ENCODE results near the gene PTPN14.

Gene PTPN14

DNA sequence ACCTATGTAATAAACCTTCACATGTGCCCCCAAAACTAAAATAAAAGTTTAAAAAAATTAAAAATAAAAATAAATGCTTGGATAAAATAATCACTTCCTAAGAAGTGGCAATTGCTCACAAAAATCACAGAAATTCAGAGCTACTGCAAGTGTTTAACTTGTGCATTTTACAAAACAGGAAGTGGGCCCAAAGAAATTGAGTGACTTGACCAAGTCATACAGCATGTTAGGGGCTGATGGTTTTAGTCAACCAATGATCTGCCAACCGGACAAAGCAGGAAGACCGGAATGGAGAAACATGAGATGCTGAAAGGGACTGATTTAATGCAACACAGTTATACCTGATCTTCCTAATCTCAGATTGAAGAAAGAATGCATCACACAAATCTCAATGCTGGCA lies 173.9 kb downstream of the PTPN14 start:
- TF ChIP-seq TCF4 (CRISPR knock-in tag; IDR thresholded peaks at IDR 0.05; ENCODE audit: borderline replicate concordance) (no peak), BACH2 (CRISPR knock-in tag; IDR thresholded peaks at IDR 0.05; ENCODE audit: borderline replicate concordance) (no peak), ESRRG (CRISPR knock-in tag; IDR thresholded peaks at IDR 0.05) (no peak), TOX (CRISPR knock-in tag; IDR thresholded peaks at IDR 0.05; ENCODE audit: borderline replicate concordance) (no peak), SNAI2 (CRISPR knock-in tag; IDR thresholded peaks at IDR 0.05) (no peak), ZC3H10 (CRISPR knock-in tag; IDR thresholded peaks at IDR 0.05) (no peak), POU6F1 (CRISPR knock-in tag; IDR thresholded peaks at IDR 0.05; ENCODE audit: borderline replicate concordance, low read depth) (no peak)
- no peak for ATAC-seq

DNA sequence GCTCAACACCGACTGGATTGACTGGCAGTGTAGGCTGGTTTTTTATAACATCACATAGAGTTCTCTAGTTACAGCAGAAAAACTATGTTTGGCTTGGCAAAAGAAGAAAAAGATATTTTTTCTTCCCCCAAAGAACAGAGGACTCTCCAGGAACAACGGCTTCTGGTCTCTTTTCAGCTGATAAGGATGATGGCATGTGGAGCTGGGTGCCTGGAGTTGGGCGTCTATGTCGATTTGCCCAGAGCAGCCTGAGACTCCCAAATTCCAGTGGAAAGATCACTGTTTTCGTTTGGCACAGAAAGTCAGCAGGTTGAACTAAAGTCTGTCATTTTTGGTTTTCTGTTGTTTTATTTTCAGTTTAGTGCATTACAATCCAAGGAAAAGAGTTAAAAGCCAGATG lies 179.3 kb downstream of the PTPN14 start:
- TF ChIP-seq POU6F1 (CRISPR knock-in tag; IDR thresholded peaks at IDR 0.05; ENCODE audit: borderline replicate concordance, low read depth) (no peak), GLIS3 (CRISPR knock-in tag; IDR thresholded peaks at IDR 0.05) (no peak), OSR1 (CRISPR knock-in tag; IDR thresholded peaks at IDR 0.05) (no peak)
- ATAC-seq: no peak

- ATAC-seq: no peak
- TF ChIP-seq ESRRG (CRISPR knock-in tag; IDR thresholded peaks at IDR 0.05) (no peak), RARB (CRISPR knock-in tag; IDR thresholded peaks at IDR 0.05) (no peak), ZNF565 (CRISPR knock-in tag; conservative IDR thresholded peaks at IDR 0.05; ENCODE audit: low read depth) (no peak), TCF4 (CRISPR knock-in tag; IDR thresholded peaks at IDR 0.05; ENCODE audit: borderline replicate concordance) (no peak), PATZ1 (CRISPR knock-in tag; IDR thresholded peaks at IDR 0.05; ENCODE audit: borderline replicate concordance) (no peak), ZC3H10 (CRISPR knock-in tag; IDR thresholded peaks at IDR 0.05) (no peak), BACH2 (CRISPR knock-in tag; IDR thresholded peaks at IDR 0.05; ENCODE audit: borderline replicate concordance) (no peak), CSRNP3 (CRISPR knock-in tag; IDR thresholded peaks at IDR 0.05) (no peak), CSDC2 (CRISPR knock-in tag; IDR thresholded peaks at IDR 0.05) (no peak), CREB5 (CRISPR knock-in tag; IDR thresholded peaks at IDR 0.05; ENCODE audit: low read depth) (no peak), ZFP3 (CRISPR knock-in tag; IDR thresholded peaks at IDR 0.05) (no peak), SNAI2 (CRISPR knock-in tag; IDR thresholded peaks at IDR 0.05) (no peak), ISL1 (CRISPR knock-in tag; IDR thresholded peaks at IDR 0.05) (no peak), OSR1 (CRISPR knock-in tag; IDR thresholded peaks at IDR 0.05) (no peak), PPARA (CRISPR knock-in tag; IDR thresholded peaks at IDR 0.05; ENCODE audit: borderline replicate concordance) (no peak), GLIS3 (CRISPR knock-in tag; IDR thresholded peaks at IDR 0.05) (no peak), TOX (CRISPR knock-in tag; IDR thresholded peaks at IDR 0.05; ENCODE audit: borderline replicate concordance) (no peak)
- TF ChIP-seq, protein P1, sequence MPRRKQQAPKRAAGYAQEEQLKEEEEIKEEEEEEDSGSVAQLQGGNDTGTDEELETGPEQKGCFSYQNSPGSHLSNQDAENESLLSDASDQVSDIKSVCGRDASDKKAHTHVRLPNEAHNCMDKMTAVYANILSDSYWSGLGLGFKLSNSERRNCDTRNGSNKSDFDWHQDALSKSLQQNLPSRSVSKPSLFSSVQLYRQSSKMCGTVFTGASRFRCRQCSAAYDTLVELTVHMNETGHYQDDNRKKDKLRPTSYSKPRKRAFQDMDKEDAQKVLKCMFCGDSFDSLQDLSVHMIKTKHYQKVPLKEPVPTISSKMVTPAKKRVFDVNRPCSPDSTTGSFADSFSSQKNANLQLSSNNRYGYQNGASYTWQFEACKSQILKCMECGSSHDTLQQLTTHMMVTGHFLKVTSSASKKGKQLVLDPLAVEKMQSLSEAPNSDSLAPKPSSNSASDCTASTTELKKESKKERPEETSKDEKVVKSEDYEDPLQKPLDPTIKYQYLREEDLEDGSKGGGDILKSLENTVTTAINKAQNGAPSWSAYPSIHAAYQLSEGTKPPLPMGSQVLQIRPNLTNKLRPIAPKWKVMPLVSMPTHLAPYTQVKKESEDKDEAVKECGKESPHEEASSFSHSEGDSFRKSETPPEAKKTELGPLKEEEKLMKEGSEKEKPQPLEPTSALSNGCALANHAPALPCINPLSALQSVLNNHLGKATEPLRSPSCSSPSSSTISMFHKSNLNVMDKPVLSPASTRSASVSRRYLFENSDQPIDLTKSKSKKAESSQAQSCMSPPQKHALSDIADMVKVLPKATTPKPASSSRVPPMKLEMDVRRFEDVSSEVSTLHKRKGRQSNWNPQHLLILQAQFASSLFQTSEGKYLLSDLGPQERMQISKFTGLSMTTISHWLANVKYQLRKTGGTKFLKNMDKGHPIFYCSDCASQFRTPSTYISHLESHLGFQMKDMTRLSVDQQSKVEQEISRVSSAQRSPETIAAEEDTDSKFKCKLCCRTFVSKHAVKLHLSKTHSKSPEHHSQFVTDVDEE (CRISPR knock-in tag; IDR thresholded peaks at IDR 0.05): no peak
Measured at GRCh38 chr1:214370615-214371014, 180.8 kb downstream of the PTPN14 start.

Data from SK-N-SH treated with all-trans-retinoic acid at 6 μM for 48 hours (cell line).